Stimulated activated CD8-positive, alpha-beta memory T cell treated with anti-CD3 and anti-CD28 coated beads, Interleukin-12 subunit alpha, Interleukin-12 subunit beta, amount 100 ng/mL, for 24 hours (primary cell): ENCODE results near the gene RERE.

Source experiments
- DNase-seq: peaks from one replicate; pipeline ENCODE4 v3.0.0-alpha.2; 2020; ENCODE audit errors: extremely low read depth

RERE gene

GRCh38 chr1:8477166-8477982 is 340.1 kb downstream of the RERE start:
- DNase-seq = no peak

GRCh38 chr1:8476006-8476405 is 341.4 kb downstream of the RERE start:
- no peak for DNase-seq

GRCh38 chr1:8474369-8474768 is 343.1 kb downstream of the RERE start:
- no peak for DNase-seq

DNA sequence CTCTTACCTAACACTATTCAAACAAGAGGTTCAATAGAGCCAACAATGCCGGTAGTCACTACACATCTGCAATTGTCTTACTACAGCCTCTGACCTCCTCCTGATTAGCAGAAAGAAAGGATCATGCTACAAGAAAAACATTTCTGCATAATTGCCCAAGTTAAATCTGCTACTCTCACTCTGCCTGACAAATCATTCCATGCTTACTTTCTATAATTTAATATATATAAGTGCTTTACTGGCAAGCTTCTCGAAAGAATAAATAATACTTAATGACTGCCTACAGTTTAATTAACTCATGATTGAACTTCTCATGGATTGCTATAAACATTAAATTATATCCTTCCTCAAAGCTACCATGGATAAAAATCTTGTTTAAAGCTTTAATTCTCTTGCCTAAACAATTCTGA is 343.5 kb downstream of the RERE start:
- DNase-seq = no peak

- DNase-seq = no peak
Measured at GRCh38 chr1:8473121-8473875, 344.1 kb downstream of the RERE start.

DNA sequence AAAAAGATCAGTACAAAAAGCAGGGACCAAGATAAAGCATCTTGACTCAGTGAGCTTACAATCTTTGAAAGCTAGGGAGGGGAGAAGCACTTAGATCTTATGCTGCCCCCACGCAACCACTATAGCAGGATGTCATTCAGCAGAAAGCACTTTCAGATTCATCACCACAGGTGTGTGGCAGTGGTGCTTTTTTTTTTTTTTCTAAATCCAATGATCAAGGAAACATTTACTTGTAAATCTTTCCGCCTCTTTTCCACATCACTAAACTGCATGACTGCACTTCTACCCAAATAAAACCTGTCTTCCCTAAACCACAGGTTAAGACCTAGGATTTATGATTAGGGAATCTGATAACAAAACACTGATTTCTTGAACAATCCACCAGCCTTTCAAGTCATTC is 344.8 kb downstream of the RERE start:
- DNase-seq = no peak

GRCh38 chr1:8471451-8471850 is 346.0 kb downstream of the RERE start:
- no peak for DNase-seq

- no peak for DNase-seq
Measured at GRCh38 chr1:8468751-8469150, 348.7 kb downstream of the RERE start.

GRCh38 chr1:8467308-8467707 is 350.1 kb downstream of the RERE start:
- no peak for DNase-seq

- DNase-seq = no peak
Measured at GRCh38 chr1:8465692-8466091, 351.7 kb downstream of the RERE start.

GRCh38 chr1:8465013-8465412 is 352.4 kb downstream of the RERE start:
- DNase-seq = no peak

GRCh38 chr1:8464377-8464776 is 353.1 kb downstream of the RERE start:
- DNase-seq = no peak

DNA sequence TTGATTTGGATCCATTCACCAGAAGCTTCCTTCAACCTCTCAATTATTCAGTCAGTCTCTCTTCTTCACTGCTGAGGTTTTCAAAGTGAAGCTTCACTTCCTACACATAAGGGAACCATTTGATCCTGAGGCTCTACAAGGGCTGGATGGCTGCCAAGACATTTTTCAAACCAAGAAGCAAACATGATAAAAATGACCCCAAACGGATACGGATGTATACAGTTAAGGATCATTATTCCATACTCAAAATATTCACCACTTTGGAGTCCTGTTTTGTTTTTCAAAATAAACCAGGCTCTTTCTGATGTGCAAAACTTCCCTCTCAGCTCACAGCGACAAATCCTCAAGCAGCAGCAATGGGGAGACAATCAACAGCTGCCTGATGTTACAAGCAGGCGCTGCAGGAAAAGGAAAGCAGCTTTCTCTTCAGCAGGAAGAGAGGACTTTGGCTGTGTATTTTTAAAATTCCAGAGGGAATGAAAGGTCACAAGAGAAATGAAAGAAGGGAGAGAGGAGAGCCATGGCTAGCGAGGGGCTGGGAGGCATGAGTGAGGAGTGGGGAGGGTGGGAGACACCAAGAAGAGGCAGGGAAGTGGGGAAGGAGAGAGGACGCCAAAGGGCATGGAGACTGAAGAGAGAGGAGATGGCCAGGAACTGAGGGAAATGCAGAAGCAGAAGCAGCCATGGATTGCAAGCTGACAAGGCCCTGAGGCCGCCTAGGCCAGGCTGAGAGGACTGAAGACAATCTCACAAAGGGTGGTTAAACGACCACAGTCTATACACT is 354.1 kb downstream of the RERE start:
- DNase-seq = no peak

DNA sequence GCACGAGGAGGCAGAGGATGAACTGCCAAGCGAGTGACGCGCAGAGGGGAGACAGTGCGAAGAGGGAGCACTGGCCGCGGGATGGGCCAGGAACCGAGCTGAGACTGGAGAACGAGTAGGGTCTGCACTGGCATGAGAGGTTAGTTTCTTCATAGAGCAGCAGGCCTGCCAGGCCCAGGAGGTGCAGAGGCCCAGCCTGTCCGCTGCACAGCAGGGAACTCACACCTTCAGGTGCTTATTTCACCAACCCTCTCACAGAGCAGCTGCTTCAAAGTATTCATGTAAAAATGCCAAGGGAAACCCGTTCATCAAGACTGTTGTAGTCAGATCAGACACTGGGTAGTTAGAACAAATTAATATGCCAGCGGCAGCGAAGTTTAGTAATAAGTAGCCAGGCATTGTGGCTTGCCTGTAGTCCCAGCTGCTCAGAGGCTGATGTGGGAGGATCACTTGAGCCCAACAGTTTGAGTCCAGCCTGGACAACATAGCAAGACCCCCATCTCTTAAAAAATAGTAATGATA is 355.0 kb downstream of the RERE start:
- DNase-seq = no peak

- DNase-seq = no peak
Measured at GRCh38 chr1:8461351-8462110, 355.9 kb downstream of the RERE start.

- DNase-seq = no peak
Measured at GRCh38 chr1:8460784-8461183, 356.7 kb downstream of the RERE start.

DNA sequence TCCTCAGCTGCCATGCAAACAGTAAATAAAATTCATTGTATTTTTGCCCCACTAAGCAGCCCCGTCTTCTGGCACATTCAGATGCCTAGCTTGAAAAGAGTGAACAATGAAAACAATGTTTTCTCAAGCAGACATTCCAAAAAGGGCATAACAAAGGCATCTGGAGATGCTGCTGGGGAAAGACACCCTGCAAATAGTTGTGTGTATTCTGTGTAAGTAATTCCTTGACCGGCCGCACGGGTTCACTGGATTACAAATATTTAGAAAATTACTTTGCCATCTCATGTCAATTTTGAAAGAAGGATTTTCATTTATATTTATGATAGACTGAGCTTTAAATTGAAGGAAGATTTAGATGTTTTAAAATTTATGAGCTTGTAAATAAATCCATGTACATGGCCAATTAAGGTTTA is 357.3 kb downstream of the RERE start:
- DNase-seq = no peak

- no peak for DNase-seq
Measured at GRCh38 chr1:8458607-8459006, 358.8 kb downstream of the RERE start.

GRCh38 chr1:8457760-8458381 is 359.6 kb downstream of the RERE start:
- DNase-seq = no peak

DNA sequence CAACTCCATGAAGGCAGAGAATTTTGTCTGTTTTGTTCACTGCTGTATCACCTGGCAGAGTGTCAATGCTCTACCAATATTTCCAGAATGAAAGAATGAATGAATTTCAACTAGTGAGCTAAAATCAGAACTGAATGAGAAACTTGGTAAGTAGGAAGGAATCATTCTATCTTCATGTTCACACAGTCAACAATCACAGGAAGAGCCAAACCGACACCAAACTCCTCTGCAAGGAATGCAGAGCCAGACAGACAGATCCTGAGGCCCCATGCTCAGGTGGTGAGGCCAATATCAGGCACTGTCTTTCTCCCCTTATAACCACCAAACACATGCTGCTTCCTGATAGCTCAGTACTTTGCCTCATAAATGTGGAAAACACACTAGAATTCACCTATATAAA is 360.4 kb downstream of the RERE start:
- DNase-seq = no peak

DNA sequence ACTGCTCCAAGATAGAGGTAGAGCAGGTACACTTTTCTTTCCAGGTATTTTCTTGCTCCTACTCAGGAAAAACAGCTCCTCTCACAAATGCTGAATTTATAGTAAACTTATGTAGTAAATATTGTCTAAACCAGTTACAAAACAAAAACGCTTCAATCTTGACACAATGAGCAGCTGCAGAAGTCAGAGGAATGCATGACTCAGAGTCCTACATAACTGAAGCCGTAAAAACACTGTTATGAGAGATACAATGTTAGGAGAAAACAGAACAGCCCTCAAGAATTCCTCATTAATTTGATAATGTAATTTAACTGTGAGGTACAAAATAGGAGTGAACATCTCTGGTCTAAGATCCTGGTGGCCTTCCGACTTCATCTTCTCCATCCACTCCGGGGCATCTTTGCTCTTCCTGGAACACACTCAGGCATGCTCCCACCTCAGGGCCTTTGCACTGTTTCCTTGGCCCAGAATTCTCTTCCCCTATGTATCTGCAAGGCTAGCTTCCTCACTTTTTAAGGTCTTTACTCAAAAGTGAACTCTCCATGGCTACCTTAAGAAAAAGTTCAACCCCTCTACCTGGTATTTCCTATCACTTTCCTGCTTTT is 361.0 kb downstream of the RERE start:
- no peak for DNase-seq
